ENCODE measurements around the gene ADCY7.

Gene ADCY7

GRCh38 chr16:50314665-50315064 is 48.3 kb downstream of the ADCY7 start:
- TF ChIP-seq CTCF (IDR thresholded peaks at IDR 0.05; ENCODE audit: control insufficient read depth, extremely low read depth, insufficient read depth), result no peak
- DNase-seq (ENCODE audit: low read depth), result no peak
- no peak overlapping the region for H3K4me3 ChIP-seq (ENCODE audit: low read depth, low read length)

- TF ChIP-seq CTCF (IDR thresholded peaks at IDR 0.05; ENCODE audit: control insufficient read depth, extremely low read depth, insufficient read depth), result no peak
- no peak for DNase-seq (ENCODE audit: low read depth)
- H3K4me3 ChIP-seq (ENCODE audit: low read depth, low read length), result no peak overlapping the region
Observed at GRCh38 chr16:50315346-50315997, 49.1 kb downstream of the ADCY7 start.

- H3K4me3 ChIP-seq (ENCODE audit: low read depth, low read length), result no peak overlapping the region
- no peak for TF ChIP-seq CTCF (IDR thresholded peaks at IDR 0.05; ENCODE audit: control insufficient read depth, extremely low read depth, insufficient read depth)
- DNase-seq (ENCODE audit: low read depth), result no peak
Observed at GRCh38 chr16:50316102-50316847, 49.9 kb downstream of the ADCY7 start.

- TF ChIP-seq CTCF (IDR thresholded peaks at IDR 0.05; ENCODE audit: control insufficient read depth, extremely low read depth, insufficient read depth), result no peak
- no peak for DNase-seq (ENCODE audit: low read depth)
- H3K4me3 ChIP-seq (ENCODE audit: low read depth, low read length), result no peak overlapping the region
Observed at GRCh38 chr16:50316848-50317630, 50.7 kb downstream of the ADCY7 start.

- no peak for DNase-seq (ENCODE audit: low read depth)
- H3K4me3 ChIP-seq (ENCODE audit: low read depth, low read length), result no peak overlapping the region
- TF ChIP-seq CTCF (IDR thresholded peaks at IDR 0.05; ENCODE audit: control insufficient read depth, extremely low read depth, insufficient read depth), result no peak
Observed at GRCh38 chr16:50318796-50319578, 52.6 kb downstream of the ADCY7 start.

- no peak overlapping the region for H3K4me3 ChIP-seq (ENCODE audit: low read depth, low read length)
- TF ChIP-seq CTCF (IDR thresholded peaks at IDR 0.05; ENCODE audit: control insufficient read depth, extremely low read depth, insufficient read depth), result no peak
- DNase-seq (ENCODE audit: low read depth), result no peak
Observed at GRCh38 chr16:50320310-50320709, 54.0 kb downstream of the ADCY7 start.

Measured in LNCaP clone FGC (cell line).